Stimulated activated CD8-positive, alpha-beta memory T cell treated with anti-CD3 and anti-CD28 coated beads, Interleukin-15, amount 100 ng/mL, for 24 hours (primary cell): ENCODE results near the gene KRTAP10-4.
"Not testable (repeated sequence)": the region's sequence is repeated elsewhere in the genome, so short reads cannot be mapped to it uniquely, and the experiment has no call there.

Experiments used
- DNase-seq: peaks from one replicate; pipeline ENCODE4 v3.0.0-alpha.2; 2020; ENCODE audit warnings: low read depth

The KRTAP10-4 gene

GRCh38 chr21:44573630-44574456, at the start of gene KRTAP10-4:
KRTAP10-4 (plus strand) TSS chr21:44573729; CDS start chr21:44573759, 30 bp downstream.
- not testable (repeated sequence) for DNase-seq

GRCh38 chr21:44524414-44525371, 48.8 kb upstream of the KRTAP10-4 start:
- no peak for DNase-seq

GRCh38 chr21:44525391-44526095, 48.0 kb upstream of the KRTAP10-4 start:
- DNase-seq, result no peak

- no peak for DNase-seq
These were observed 47.2 kb upstream of the KRTAP10-4 start for GRCh38 chr21:44526096-44526997.

DNA sequence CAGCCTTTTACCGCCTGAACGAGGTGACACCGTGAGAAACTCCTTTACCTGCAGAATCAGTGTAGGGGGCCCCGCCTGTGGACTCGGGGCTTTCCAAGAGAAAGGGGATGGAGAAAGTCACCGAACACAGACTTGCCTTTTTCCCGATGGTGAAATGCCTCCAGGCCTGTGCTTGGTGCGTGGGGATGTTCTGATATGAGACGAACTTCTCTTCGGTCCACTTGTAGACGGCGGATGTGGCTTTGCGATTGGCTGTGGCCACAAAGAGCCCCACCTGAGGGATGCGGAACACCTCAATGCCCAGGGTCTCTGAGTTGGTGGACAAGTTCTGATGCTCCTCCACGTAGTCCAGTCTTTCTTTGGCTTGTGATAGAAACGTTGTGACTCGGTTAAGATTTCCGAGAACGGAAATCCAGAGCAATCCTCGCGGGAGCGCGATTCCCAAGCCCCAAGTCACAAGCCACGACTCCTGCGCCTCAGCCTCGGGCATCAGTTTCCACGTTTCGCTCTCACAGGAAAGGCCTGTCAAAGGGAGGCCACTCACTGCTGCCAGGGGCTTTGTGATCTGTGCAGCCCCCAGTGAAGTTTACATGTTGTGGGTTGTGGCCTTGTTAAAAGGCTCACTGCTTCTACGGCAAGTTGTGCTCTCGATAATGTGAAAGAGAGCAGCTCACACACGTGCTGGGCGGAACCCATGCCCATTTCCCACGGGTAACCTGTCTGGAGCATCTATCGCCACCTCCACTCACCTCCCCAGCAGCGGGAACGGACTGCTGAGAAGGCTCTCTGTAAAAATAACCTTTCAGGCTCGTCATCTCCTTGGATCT, 46.2 kb upstream of the KRTAP10-4 start:
- no peak for DNase-seq

DNA sequence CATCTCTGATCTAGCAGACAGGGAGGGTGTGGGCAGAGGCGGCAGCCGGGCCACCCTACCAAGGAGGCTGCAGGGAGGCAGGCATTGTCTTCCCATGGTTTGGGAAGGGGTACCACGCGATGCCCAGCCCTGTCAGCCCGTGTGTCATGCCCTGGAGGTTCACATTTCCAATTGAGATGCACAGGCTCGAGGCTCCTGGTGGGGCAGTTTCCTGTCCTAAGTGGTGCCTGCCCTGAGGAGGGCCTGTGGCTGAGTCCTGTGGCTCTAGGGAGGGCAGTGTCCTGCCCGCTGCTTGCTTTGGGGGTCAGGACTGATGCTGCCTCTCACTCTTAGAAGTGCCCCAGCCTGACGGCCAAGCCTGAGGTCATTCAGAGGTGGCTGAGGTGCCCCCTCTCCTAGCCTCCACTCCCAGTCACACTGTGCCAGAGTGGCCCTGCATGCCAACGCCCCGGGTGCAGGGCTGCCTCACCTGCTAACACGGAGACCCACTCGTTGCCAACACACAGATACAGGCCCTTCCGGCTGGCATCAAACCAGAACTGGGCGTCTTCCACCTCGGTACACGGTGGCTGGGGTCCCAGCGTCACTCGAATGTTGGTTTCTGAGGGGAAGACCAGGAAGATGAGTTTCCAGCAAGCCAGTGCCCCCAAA, 45.4 kb upstream of the KRTAP10-4 start:
- no peak for DNase-seq

- DNase-seq, result no peak
These were observed 44.9 kb upstream of the KRTAP10-4 start for GRCh38 chr21:44528634-44528995.

GRCh38 chr21:44529011-44529421, 44.5 kb upstream of the KRTAP10-4 start:
- DNase-seq, result no peak

DNA sequence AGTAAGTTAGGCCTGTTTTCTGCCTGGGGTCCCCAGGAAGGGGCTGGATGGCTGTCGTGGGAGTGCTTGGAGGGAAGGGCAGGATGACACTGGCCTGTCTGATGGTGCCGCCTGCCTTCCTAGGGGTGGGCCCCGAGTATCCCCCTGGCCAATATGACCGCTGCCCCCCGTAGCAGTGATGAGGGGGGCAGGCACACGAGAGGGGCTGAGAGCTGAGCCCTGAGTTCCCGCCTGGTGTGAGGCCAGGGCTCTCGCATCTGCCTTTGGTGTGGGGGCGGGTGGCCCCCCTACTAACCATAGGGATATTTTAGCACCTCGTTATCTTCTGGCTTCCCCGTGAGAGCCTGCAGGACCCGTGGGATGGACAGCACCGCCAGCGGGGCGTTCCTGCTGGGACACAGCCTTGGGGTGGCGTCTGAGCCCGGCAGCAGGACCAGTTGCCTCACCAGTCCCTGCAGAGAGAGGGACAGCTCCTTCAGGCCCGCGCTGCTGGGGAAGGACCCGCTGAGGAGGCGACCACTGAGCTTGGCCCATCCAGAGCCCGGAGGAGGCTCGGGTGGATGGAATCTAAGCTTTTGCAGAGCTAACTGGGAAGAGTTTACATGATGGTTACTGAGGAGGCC, 43.9 kb upstream of the KRTAP10-4 start:
- DNase-seq, result no peak

DNA sequence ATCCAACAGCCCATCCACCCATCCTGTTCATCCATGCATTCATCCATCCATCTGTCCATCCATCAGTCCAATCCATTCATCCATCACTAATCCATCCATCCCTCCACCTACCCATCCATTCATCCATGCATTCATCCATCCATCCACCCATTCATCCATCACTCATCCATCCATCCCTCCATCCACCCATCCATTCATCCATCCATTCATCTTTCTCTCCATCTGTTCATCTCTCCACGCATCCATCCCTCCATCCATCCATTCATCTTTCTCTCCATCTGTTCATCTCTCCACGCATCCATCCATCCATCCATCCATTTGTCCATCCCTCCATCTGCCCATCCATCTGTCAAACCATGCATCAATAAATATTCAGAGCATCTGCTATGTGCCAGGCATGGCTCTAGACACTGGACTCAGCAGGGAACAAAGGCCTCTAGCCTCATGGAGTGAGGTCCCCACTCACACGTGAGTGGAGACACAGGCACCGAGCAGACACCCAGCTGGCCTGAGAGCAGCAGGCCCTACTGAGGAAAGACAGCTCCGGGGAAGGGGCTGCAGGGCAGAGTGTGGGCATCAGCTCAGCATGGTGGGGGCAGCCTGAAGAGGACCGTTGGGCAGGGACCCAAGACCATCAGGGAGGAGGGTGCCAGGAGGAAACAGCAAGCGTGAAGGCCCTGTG, 43.2 kb upstream of the KRTAP10-4 start:
- no peak for DNase-seq

DNA sequence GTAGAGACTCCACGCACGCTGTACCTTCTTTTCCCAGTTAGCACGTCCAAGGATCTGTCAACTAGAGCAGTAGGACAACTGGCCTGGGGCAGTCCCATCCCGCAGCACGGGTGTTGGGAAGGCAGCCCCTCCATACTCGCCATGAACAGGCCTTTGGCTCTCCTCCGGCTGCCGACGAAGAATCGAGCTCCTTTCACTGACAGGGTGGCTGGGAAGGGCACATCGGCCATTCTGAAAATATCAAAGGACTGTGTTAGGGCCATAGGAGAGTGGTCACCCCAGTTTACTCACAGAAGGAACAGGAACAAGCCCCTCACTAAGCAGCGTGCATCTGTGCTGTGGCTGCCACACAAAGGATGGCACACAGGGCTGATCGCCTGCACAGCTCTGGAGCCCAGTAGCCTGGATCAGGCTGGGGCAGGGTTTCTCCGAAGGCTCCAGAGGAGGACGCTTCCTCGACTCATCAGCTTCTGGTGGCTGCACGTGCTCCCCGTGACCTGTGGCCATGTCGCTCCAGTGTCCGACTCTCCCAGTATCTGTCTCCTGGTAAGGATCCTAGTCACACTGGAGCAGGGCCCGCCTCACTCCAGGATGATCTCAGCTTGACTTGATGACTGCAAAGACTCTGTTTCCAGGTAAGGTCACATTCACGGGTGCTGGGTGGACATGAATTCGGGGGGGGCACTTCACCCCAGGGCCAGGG, 42.5 kb upstream of the KRTAP10-4 start:
- DNase-seq, result no peak

DNA sequence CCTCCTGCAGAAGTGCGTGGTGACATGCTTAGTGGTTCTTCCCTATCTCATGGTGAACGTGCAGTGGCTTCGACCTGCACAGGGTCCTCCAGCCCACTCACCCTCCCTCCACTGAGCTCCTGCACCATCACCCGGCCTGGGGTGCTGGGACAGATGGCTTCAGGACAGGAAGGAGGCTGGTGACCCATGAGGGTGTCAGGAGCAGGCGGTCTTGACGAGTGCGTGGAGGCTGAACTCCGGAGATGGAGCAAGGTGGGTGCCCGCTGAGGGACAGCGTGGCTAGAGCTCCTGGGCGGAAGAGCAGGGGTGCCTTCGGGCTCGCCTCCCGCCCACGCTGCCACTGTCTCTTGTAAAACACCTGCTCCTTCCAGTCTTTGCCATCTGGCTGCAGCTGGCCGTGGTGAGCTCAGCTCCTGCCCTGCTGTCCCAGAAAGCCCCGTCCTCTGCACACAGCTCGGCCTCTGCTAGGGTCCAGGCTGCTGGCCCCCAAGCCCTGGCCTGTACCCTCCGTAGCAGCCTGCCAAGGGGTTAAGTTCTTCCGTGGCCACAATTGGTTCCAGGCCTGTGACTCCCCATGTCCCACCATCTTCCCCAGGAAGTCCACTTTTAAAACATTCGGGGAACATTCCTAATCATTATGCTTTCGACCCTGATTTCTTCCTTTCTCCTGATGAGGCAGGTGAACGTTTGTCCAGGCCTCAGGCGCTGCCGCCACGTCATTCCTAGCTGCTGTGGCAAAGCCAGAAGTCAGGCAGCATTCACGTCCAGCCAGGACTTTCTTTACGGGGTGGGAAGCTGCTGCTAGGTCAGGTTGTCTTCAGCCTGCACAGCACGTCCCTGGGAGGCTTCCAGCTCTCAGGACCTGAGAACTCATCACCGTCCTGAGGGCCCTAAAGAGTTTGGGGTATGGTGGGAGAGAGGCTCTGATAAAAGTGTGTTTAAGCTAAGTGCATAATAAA, 41.6 kb upstream of the KRTAP10-4 start:
- DNase-seq, result no peak

DNA sequence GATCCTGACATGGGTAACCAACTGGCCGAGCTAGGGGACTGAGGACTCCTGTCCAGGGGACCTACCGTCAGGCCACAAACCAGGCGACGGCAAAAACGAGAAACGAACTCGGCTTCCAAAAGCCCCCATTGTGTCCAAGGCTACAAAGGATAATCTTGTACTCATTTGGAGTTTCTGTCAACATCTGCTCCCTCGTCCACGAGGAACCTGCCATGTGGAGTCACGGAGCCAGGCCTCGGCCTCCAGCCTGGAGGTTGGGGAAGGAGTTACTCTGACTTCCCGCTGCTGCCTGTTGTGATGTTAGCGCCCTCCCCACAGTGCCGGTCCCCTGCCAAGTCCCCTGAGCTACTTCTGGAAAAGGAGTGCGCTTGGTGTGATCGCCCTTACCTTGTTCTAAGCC, 40.8 kb upstream of the KRTAP10-4 start:
- no peak for DNase-seq

GRCh38 chr21:44533121-44533890, 40.2 kb upstream of the KRTAP10-4 start:
- no peak for DNase-seq

DNA sequence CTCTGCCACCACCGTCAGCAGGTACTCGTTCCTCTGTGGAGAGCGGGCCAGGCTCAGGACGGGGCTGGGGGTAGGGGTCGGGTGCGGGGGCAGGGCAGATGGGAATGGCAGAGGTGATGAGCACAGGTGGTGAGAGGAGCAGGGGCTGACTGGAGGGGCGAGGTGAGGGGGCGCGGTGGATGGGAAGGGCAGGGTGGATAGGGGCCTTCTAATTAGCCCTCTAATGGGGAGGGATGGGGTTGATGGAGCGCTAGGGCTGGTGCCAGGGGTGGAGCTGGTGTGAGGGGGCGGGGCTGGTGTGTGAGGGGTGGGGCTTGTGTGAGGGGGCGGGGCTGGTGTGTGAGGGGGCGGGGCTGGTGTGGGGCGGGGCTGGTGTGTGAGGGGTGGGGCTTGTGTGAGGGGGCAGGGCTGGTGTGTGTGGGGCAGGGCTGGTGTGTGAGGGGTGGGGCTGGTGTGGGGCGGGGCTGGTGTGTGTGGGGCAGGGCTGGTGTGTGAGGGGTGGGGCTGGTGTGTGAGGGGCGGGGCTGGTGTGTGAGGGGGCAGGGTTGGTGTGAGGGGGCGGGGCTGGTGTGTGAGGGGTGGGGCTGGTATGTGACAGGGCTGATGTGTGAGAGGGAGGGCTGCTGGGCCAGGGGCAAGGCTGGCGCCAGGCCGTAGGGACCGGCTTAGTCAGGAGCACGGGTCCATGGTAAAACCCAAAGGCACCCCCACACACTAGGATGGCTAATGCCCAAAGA, 39.5 kb upstream of the KRTAP10-4 start:
- DNase-seq, result no peak
